Measurements from ENCODE around the gene SCAMP3. TPM values are rescaled to one million over a fixed set of nuclear protein-coding genes. Genes with fewer than 3 reads are reported as not detected.
"Not testable (repeated sequence)": the region's sequence is repeated elsewhere in the genome, so short reads cannot be mapped to it uniquely, and the experiment has no call there.

SCAMP3 gene
- total and polyA plus RNA-seq, 10 of the 15 experiments (the other 5 are each of a cell fraction or from before 2014, with no cell fraction given) = 17.2 to 133 (median 87.3) TPM

- Histone ChIP-seq H3K79me2 (ENCODE audit: control insufficient read depth, insufficient read depth, low read length) (no peaks in the 10 kb centered on the region; the same call in none of the 2 replicates), H4K20me1 (ENCODE audit: control insufficient read depth, insufficient read depth) (no peaks in the 10 kb centered on the region), H3K9me3 (replicated peaks; ENCODE audit: control insufficient read depth, insufficient read depth, low read length) (no peaks in the 10 kb centered on the region), H2AFZ (ENCODE audit: control insufficient read depth, low read depth, low read length) (no peak overlapping the region), H3K27ac (ENCODE audit: control insufficient read depth, insufficient read depth) (no peak overlapping the region), H3K4me1 (ENCODE audit: control insufficient read depth, insufficient read depth, low read length) (peaks cover under 1% of the 10 kb centered on the region), H3K36me3 (ENCODE audit: control insufficient read depth in 2 of 2, insufficient read depth in 2 of 2, low read length in 1 of 2) (no peaks in the 10 kb centered on the region; a peak in 2 of 4 replicates), H3K4me3 (no peak overlapping the region), H3K9ac (ENCODE audit: control insufficient read depth, insufficient read depth, low read length) (no peak overlapping the region), H3K27me3 (replicated peaks in 1 of 2; ENCODE audit: control insufficient read depth in 2 of 2, insufficient read depth in 2 of 2, low read length in 1 of 2) (no peaks in the 10 kb centered on the region), H3K4me2 (ENCODE audit: control insufficient read depth, insufficient read depth) (no peak overlapping the region)
- intact Hi-C loops (cut with micrococcal nuclease; ENCODE audit: unreplicated experiment) = no loop called here
- TF ChIP-seq E4F1 (IDR thresholded peaks at IDR 0.05; ENCODE audit: borderline replicate concordance, partially characterized antibody) = no peak
- TF ChIP-seq ASH2L (IDR thresholded peaks at IDR 0.05; ENCODE audit: borderline replicate concordance, low read depth) = no peak
- no peak for TF ChIP-seq EGR1 (IDR thresholded peaks at IDR 0.05; ENCODE audit: borderline replicate concordance in 1 of 2, low read depth in 2 of 2, low read length in 2 of 2)
- no peak for TF ChIP-seq REST (IDR thresholded peaks at IDR 0.05; ENCODE audit: low read depth, low read length)
- TF ChIP-seq BACH1 (IDR thresholded peaks at IDR 0.05; ENCODE audit: borderline replicate concordance) = no peak
- no peak for TF ChIP-seq LARP7 (IDR thresholded peaks at IDR 0.05)
- no peak for TF ChIP-seq MYC (IDR thresholded peaks at IDR 0.05; ENCODE audit: insufficient read depth, insufficient read length, insufficient replicate concordance, low read length, severe bottlenecking)
- TF ChIP-seq POLR2A (IDR thresholded peaks at IDR 0.05; ENCODE audit: low read depth, low read length) = no peak
- no peak for TF ChIP-seq ZNF384 (IDR thresholded peaks at IDR 0.05; ENCODE audit: borderline replicate concordance, low read depth, low read length)
- no peak for TF ChIP-seq CHD1 (IDR thresholded peaks at IDR 0.05; ENCODE audit: low read depth, low read length)
- no peak for TF ChIP-seq MTA2 (IDR thresholded peaks at IDR 0.05; ENCODE audit: low read depth)
- POLR2A ChIA-PET = no interaction called here
- in situ Hi-C loops (cut with MboI) = no loop called here
- SMC1A ChIA-PET (ENCODE audit: uncharacterized antibody, unreplicated experiment) = interaction anchor here (1.3 kb wide), 1 partner anchor 9 kb away, joined by 3 read pairs; no protein-coding TSS in a partner anchor
- CTCF ChIA-PET = interaction anchor here (0.6 to 0.9 kb wide), 2 partner anchors 10 to 13 kb away, joined by 3 read pairs; no protein-coding TSS in a partner anchor
- WGBS (ENCODE audit: insufficient coverage, insufficient replicate concordance, low lambda C conversion rate, missing lambda C conversion rate) = 82% methylated on average over 5 of the region's 5 CpGs
- ATAC-seq (no peak), FAIRE-seq (no peak), DNase-seq (ENCODE audit: low read depth, low spot score) (no peak)
- BruUV-seq (replicated peaks) = no TSS peak
- RAD21 ChIA-PET (ENCODE audit: unreplicated experiment) = no interaction called here
These were observed 25.7 kb downstream of the SCAMP3 start for GRCh38 chr1:155236451-155236850.

GRCh38 chr1:155235375-155235774, 26.8 kb downstream of the SCAMP3 start:
- FAIRE-seq; DNase-seq (ENCODE audit: low read depth, low spot score); H2AFZ ChIP-seq (ENCODE audit: control insufficient read depth, low read depth, low read length); POLR2A ChIA-PET; H3K36me3 ChIP-seq (ENCODE audit: control insufficient read depth in 2 of 2, insufficient read depth in 2 of 2, low read length in 1 of 2); H3K27ac ChIP-seq (ENCODE audit: control insufficient read depth, insufficient read depth); BruUV-seq (replicated peaks); H3K4me1 ChIP-seq (ENCODE audit: control insufficient read depth, insufficient read depth, low read length); in situ Hi-C loops (cut with MboI); RAD21 ChIA-PET (ENCODE audit: unreplicated experiment); H3K79me2 ChIP-seq (ENCODE audit: control insufficient read depth, insufficient read depth, low read length); H3K9me3 ChIP-seq (replicated peaks; ENCODE audit: control insufficient read depth, insufficient read depth, low read length); H3K4me2 ChIP-seq (ENCODE audit: control insufficient read depth, insufficient read depth); H3K27me3 ChIP-seq (replicated peaks in 1 of 2; ENCODE audit: control insufficient read depth in 2 of 2, insufficient read depth in 2 of 2, low read length in 1 of 2); ATAC-seq; H3K9ac ChIP-seq (ENCODE audit: control insufficient read depth, insufficient read depth, low read length); H4K20me1 ChIP-seq (ENCODE audit: control insufficient read depth, insufficient read depth); H3K4me3 ChIP-seq; SMC1A ChIA-PET (ENCODE audit: uncharacterized antibody, unreplicated experiment); intact Hi-C loops (cut with micrococcal nuclease; ENCODE audit: unreplicated experiment): not testable (repeated sequence)
- 64% methylated on average over 5 of the region's 9 CpGs for WGBS (ENCODE audit: insufficient coverage, insufficient replicate concordance, low lambda C conversion rate, missing lambda C conversion rate)
- CTCF ChIA-PET = interaction anchor here (0.9 kb wide), 1 partner anchor 14 kb away, joined by 3 read pairs; no protein-coding TSS in a partner anchor

All from GM12878 (cell line).